Measurements from ENCODE around the gene SCAF11.

Gene SCAF11

DNA sequence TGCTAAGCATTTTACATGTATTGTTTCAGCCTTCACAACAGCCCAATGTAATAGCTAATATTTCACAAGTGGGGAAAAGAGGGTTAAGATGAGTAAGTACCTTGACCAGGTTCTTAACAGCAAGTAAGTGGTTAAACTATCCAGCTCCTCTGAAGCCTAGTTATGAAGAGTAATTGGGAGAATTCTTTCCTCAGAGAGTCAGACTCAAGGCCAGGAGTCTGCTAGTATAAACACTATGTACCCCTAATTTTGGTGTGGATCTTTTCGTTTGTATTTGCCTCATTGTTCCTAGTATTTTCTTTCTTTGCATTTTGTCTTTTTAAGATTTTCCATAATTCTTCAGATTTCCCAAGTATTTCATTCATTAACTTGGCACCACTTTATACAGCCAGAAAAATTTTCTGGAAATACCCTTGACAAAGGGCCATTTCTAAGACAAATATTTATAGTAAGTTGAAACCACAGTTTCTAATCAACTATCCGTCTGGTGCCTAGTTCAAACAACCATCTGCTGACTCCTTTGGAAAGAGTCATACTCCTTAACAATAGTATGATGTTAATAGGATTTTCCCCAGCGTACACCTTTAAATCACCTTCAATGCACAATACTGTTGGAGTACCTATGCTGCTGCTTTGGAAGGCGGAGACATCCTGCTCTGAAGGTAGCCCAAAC lies 81.2 kb downstream of the SCAF11 start:
- DNase-seq = no peak

- no peak for DNase-seq
Observed at GRCh38 chr12:45907955-45908354, 82.4 kb downstream of the SCAF11 start.

- no peak for DNase-seq
Observed at GRCh38 chr12:45898094-45898493, 92.3 kb downstream of the SCAF11 start.

- no peak for DNase-seq
Observed at GRCh38 chr12:45895961-45896360, 94.4 kb downstream of the SCAF11 start.

DNA sequence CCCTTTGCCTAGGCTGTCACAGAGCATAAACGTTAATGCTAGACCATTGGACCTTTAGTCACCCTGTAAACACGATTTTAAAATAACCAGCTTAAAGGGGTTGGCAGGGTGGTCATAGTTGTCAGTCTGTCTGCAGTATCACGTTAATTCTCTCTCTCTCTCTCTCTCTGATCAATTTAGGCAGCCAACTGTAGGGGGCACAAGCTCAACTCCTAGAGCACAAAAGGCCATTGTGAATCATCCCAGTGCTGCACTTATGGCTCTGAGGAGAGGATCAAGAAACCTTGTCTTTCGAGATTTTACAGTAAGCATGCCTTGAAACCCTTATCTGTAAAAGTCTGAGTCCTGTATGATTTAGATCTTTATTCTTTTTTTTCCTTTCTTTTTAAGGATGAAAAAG lies 97.1 kb downstream of the SCAF11 start:
- no peak for DNase-seq

DNA sequence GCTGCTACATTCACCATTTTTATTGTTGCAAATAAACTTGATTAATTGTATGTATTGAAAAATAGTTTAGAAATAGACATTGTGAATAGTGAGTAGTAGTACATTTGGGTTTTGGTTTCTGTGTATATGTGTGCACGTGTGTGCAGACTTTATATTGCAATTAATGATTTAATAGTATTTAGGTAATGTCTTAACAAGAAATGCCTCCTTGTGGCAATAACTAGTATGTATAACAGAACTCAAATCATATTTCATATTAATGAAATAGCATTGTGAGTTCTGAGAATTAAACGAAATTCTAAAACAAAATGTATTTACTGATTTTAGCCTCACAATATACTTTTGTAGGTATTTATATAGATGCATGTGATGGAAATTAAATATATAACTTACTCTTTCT lies 100.1 kb downstream of the SCAF11 start:
- DNase-seq = no peak

- no peak for DNase-seq
Observed at GRCh38 chr12:45887544-45887943, 102.8 kb downstream of the SCAF11 start.

DNA sequence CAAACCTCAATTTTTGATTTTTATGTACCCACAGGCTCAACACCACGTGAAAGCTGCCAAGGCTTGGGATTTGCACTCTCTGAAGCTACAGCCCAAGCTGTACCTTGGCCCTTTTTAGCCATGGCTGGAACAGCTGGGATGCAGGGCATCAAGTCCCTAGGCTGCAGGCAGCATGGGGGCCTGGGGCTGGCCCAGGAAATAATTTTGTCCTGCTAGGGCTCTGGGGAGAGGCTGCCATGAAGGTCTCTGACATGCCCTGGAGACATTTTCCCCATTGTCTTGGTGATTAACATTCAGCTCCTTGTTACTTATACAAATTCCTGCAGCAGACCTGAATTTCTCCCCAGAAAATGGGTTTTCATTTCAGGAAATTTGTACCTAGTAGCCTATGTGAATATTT lies 103.7 kb downstream of the SCAF11 start:
- no peak for DNase-seq

- no peak for DNase-seq
Observed at GRCh38 chr12:45883187-45883586, 107.2 kb downstream of the SCAF11 start.

GRCh38 chr12:45880533-45880932 lies 109.8 kb downstream of the SCAF11 start:
- DNase-seq = no peak

DNA sequence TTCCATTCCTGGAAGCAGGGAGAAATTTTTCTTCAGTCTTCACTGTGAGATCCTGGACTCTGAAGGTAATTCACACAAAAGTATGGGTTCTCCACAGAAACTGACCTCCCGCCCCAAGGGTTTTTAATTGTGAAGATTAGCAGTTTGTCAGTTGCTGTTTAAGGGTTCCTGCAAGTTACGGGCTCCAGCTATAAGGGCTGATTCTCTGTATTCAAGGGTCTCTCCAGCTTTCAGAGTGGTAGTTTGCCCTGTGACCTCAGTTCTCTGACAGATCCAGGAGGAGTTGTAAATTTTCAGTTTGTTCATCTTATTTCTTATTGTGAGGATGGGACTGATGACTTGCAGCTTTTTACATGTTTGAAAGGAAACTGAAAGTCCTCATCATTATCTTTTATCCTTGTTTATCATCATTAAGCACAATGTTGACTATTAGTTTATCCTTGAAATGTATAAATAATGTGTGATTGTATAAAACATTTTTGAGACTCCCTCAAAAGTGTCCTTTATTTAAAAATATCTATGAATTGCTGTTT lies 110.9 kb downstream of the SCAF11 start:
- DNase-seq = no peak

- DNase-seq = no peak
Observed at GRCh38 chr12:45878630-45879255, 111.6 kb downstream of the SCAF11 start.

DNA sequence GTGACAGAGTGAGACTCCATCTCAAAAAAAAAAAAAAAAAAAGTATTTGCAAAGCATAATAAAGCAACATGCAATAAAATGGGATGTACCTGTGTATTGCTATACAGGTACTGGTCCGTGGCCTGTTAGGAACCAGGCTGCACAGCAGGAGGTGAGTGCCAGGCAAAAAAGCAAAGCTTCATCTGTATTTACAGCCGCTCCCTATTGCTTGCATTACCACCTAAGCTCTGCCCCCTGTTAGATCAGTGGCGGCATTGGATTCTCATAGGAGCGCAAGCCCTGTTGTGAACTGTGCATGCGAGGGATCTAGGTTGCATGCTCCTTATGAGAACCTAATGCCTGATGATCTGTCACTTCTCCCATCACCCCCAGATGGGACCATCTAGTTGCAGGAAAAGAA lies 113.3 kb downstream of the SCAF11 start:
- DNase-seq = no peak

GRCh38 chr12:45872446-45872845 lies 117.9 kb downstream of the SCAF11 start:
- no peak for DNase-seq
